ENCODE data around the gene TRAF3IP1.

TRAF3IP1 gene

DNA sequence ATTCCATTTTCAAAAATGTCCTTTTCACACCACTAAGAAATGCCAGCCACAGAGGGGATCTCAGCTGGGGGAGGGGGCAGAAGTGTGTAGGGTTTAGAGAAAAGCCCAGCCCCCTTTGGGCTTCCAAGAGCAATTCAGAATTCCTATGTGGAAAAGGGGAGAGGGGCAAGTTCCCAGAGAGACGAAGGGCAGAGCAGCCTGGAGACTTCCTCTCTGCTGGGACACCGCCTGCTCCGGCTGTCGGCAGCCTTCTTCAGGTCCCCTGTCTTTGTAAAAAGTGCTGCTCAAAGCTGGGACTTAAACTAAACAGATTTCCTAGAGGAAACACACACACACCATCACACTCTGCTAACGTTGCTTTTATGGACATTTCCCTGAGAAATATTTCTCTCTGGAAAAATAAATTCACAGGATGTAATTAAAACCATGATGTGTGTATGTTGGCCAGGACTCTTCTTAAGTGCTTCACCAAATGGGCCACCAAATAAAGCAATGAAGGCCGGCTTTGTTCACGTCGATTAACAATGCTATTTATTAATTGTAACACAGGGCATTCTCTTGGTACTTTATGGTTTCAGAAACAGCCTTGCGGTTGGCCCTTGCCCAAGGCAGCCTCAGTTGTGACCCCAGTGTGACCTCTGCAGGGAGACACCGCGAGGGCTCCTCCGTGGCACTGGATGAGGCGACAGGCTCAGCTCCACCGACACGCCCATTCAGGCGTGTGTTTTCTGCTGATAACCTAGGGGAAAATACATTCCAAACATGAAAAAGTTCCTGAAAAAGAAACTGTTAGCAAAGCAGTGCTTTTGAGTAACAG lies 100.8 kb downstream of the TRAF3IP1 start:
- peaks cover 6% of the 10 kb centered on the region; the same call in 1 of the 2 replicates for H3K79me2 ChIP-seq (ENCODE audit: control insufficient read depth, low read length)
- H3K27me3 ChIP-seq (ENCODE audit: control insufficient read depth, low read length), result no peaks in the 10 kb centered on the region
- peaks cover 7% of the 10 kb centered on the region for H3K4me1 ChIP-seq (ENCODE audit: control insufficient read depth, low read length)
- no peaks in the 10 kb centered on the region for H4K20me1 ChIP-seq (ENCODE audit: control insufficient read depth, insufficient read depth, low read depth, low read length)
- H3K9me3 ChIP-seq (ENCODE audit: control insufficient read depth, insufficient read depth, low read length), result peaks cover 6% of the 10 kb centered on the region; the same call in 1 of the 2 replicates
- TF ChIP-seq CTCF (IDR thresholded peaks at IDR 0.05; ENCODE audit: low read depth, low read length, poor library complexity, severe bottlenecking) (no peak), EZH2phosphoT487 (IDR thresholded peaks at IDR 0.05; ENCODE audit: borderline replicate concordance, low read length) (no peak)
- H3K4me3 ChIP-seq (ENCODE audit: low read length), result no peak overlapping the region
- no peaks in the 10 kb centered on the region for H3F3A ChIP-seq (ENCODE audit: control insufficient read depth, insufficient read depth)
- H3K36me3 ChIP-seq (ENCODE audit: control insufficient read depth, low read length), result no peaks in the 10 kb centered on the region
- no peak overlapping the region for H3K4me2 ChIP-seq (ENCODE audit: low read length)
- H3K27ac ChIP-seq (ENCODE audit: low read depth, low read length), result no peak overlapping the region
- H3K9me2 ChIP-seq (replicated peaks; ENCODE audit: control insufficient read depth, low read length), result no peaks in the 10 kb centered on the region

DNA sequence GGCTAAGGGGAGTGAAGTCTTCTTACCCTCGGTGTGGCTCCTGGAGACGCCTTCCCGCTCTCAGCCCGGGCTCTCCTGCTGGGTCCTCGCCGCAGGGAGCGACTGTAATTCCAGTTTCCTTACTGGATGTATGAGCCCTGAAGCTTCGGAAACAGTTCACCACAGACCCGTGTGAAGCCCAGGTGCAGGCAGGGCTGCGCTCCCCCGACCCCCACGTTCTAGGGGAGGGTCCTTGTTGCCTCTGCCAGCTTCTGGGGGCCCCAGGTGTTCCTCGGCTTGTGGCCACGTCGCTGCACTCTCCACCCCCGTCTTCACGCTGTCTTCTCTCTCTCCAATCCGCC lies 101.3 kb downstream of the TRAF3IP1 start:
- Histone ChIP-seq H3K36me3 (ENCODE audit: control insufficient read depth, low read length) (no peaks in the 10 kb centered on the region), H3K79me2 (ENCODE audit: control insufficient read depth, low read length) (peaks cover 12% of the 10 kb centered on the region; the same call in 1 of the 2 replicates), H3K9me3 (ENCODE audit: control insufficient read depth, insufficient read depth, low read length) (no peaks in the 10 kb centered on the region), H3K9me2 (replicated peaks; ENCODE audit: control insufficient read depth, low read length) (no peaks in the 10 kb centered on the region), H3K27me3 (ENCODE audit: control insufficient read depth, low read length) (no peaks in the 10 kb centered on the region), H3K27ac (ENCODE audit: low read depth, low read length) (no peak overlapping the region), H4K20me1 (ENCODE audit: control insufficient read depth, insufficient read depth, low read depth, low read length) (no peaks in the 10 kb centered on the region), H3K4me1 (ENCODE audit: control insufficient read depth, low read length) (peaks cover 9% of the 10 kb centered on the region), H3K4me2 (ENCODE audit: low read length) (no peak overlapping the region), H3K4me3 (ENCODE audit: low read length) (no peak overlapping the region), H3F3A (ENCODE audit: control insufficient read depth, insufficient read depth) (no peaks in the 10 kb centered on the region)
- TF ChIP-seq CTCF (IDR thresholded peaks at IDR 0.05; ENCODE audit: low read depth, low read length, poor library complexity, severe bottlenecking), result no peak
- no peak for TF ChIP-seq EZH2phosphoT487 (IDR thresholded peaks at IDR 0.05; ENCODE audit: borderline replicate concordance, low read length)

GRCh38 chr2:238422285-238422684 lies 102.0 kb downstream of the TRAF3IP1 start:
- H3K9me2 ChIP-seq (replicated peaks; ENCODE audit: control insufficient read depth, low read length), result no peaks in the 10 kb centered on the region
- H3K9me3 ChIP-seq (ENCODE audit: control insufficient read depth, insufficient read depth, low read length), result no peaks in the 10 kb centered on the region
- no peak overlapping the region for H3K4me3 ChIP-seq (ENCODE audit: low read length)
- peaks cover 9% of the 10 kb centered on the region for H3K4me1 ChIP-seq (ENCODE audit: control insufficient read depth, low read length)
- H3K4me2 ChIP-seq (ENCODE audit: low read length), result no peak overlapping the region
- peaks cover 17% of the 10 kb centered on the region for H3K79me2 ChIP-seq (ENCODE audit: control insufficient read depth, low read length)
- H3K27ac ChIP-seq (ENCODE audit: low read depth, low read length), result no peak overlapping the region
- no peaks in the 10 kb centered on the region for H4K20me1 ChIP-seq (ENCODE audit: control insufficient read depth, insufficient read depth, low read depth, low read length)
- H3K36me3 ChIP-seq (ENCODE audit: control insufficient read depth, low read length), result peaks cover 3% of the 10 kb centered on the region
- no peaks in the 10 kb centered on the region for H3K27me3 ChIP-seq (ENCODE audit: control insufficient read depth, low read length)
- H3F3A ChIP-seq (ENCODE audit: control insufficient read depth, insufficient read depth), result no peaks in the 10 kb centered on the region
- TF ChIP-seq CTCF (IDR thresholded peaks at IDR 0.05; ENCODE audit: low read depth, low read length, poor library complexity, severe bottlenecking), result no peak
- no peak for TF ChIP-seq EZH2phosphoT487 (IDR thresholded peaks at IDR 0.05; ENCODE audit: borderline replicate concordance, low read length)
